Measurements from ENCODE around the gene PARM1.

Gene PARM1

DNA sequence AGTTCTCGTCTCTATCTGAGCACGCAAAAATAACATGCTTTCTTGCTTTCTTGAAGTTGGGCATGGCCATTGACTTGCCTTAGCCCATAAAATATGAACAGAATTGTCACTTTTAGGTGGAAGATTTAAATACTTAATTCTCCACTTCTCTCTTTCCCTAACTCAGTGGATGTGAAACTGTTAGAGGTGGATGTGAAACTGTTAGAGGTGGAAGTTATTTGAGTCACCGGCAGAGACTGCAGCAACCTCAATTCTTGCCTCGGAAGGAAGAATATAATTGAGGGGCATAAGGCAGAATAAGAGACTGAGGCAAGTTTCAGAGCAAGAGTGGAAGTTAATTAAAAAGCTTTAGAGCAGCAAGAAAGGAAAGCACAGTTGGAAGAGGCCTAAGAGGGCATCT is 2.8 kb upstream of the PARM1 start:
- no peak overlapping the region for H3K27ac Mint-ChIP-seq
- H3K4me1 Mint-ChIP-seq (ENCODE audit: low read depth), result peaks cover 13% of the 10 kb centered on the region
- H3K9me3 Mint-ChIP-seq, result no peaks in the 10 kb centered on the region
- no peaks in the 10 kb centered on the region for H3K36me3 Mint-ChIP-seq (ENCODE audit: low read depth)
- peaks cover 47% of the 10 kb centered on the region for H3K27me3 Mint-ChIP-seq
- H3K4me3 Mint-ChIP-seq, result no peak overlapping the region

DNA sequence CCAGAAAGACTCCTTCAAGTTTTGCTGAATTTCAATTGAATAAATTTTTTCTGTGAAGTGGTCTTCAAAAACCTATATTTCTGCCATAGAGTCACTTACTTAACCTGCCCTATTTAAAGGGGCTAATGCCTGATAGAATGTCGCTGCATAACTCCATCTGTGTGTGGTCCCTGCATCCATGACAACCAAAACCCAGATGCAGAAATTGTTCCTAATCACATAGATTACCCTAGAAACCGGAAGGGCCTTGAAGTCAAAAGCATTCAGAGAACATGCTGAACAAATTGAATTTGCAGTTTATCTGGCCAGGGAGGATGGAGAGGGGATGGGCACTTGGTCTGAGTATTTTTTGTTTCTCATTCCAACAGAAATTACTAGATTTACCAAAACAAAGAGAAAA is 1.5 kb upstream of the PARM1 start:
- peaks cover 13% of the 10 kb centered on the region for H3K4me1 Mint-ChIP-seq (ENCODE audit: low read depth)
- H3K27me3 Mint-ChIP-seq, result peaks cover 55% of the 10 kb centered on the region
- no peaks in the 10 kb centered on the region for H3K36me3 Mint-ChIP-seq (ENCODE audit: low read depth)
- H3K9me3 Mint-ChIP-seq, result no peaks in the 10 kb centered on the region
- no peak overlapping the region for H3K4me3 Mint-ChIP-seq
- H3K27ac Mint-ChIP-seq, result no peak overlapping the region

DNA sequence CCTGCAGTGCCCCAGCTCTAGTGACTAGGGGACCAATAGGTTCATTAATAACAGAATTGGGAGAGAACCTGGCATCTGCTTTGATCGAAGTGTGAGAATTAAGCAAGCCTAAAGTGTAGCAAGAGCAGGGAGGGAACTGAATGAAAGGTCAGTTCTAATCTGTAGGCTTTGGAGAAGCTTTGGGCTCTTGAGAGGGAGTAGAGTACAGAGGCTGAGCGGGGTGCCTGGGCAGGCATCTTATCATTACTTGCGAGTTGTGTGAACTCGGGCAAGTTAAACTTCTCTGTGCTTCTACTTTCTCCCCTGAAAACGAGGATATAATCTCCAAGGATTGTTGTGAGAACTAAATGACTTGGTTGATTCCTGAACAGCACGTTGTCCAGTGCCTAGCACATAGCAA is 906 bp upstream of the PARM1 start:
- no peak overlapping the region for H3K27ac Mint-ChIP-seq
- no peaks in the 10 kb centered on the region for H3K36me3 Mint-ChIP-seq (ENCODE audit: low read depth)
- peaks cover 60% of the 10 kb centered on the region for H3K27me3 Mint-ChIP-seq
- H3K4me3 Mint-ChIP-seq, result no peak overlapping the region
- no peaks in the 10 kb centered on the region for H3K9me3 Mint-ChIP-seq
- H3K4me1 Mint-ChIP-seq (ENCODE audit: low read depth), result peaks cover 13% of the 10 kb centered on the region

DNA sequence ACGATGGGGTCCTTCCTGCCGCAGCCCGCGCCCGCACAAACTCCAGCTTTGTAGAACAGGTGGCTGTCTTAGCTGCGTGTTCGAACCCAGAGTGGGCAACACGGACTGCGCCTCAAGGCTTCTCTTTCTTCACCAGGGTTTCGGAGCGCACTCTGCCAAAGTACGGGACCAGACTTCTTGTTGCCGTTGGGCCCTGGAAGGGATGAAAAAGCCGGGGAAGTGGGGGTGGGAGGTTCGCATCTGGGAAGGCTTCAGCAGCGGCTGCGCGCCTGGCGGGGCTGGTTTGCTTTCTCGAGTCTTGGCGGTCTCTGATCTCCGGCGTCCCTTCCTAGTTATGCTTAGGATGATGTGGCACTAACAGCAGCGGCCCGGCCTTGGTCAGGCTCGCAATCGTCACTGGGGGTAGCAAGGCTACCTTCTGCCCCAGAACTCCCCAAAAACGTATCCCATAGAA is 673 bp downstream of the PARM1 start:
- H3K9me3 Mint-ChIP-seq, result no peaks in the 10 kb centered on the region
- H3K27ac Mint-ChIP-seq, result no peak overlapping the region
- peaks cover 13% of the 10 kb centered on the region for H3K4me1 Mint-ChIP-seq (ENCODE audit: low read depth)
- peaks cover 63% of the 10 kb centered on the region for H3K27me3 Mint-ChIP-seq
- H3K4me3 Mint-ChIP-seq, result peak overlapping the region; percentile 75
- H3K36me3 Mint-ChIP-seq (ENCODE audit: low read depth), result no peaks in the 10 kb centered on the region

DNA sequence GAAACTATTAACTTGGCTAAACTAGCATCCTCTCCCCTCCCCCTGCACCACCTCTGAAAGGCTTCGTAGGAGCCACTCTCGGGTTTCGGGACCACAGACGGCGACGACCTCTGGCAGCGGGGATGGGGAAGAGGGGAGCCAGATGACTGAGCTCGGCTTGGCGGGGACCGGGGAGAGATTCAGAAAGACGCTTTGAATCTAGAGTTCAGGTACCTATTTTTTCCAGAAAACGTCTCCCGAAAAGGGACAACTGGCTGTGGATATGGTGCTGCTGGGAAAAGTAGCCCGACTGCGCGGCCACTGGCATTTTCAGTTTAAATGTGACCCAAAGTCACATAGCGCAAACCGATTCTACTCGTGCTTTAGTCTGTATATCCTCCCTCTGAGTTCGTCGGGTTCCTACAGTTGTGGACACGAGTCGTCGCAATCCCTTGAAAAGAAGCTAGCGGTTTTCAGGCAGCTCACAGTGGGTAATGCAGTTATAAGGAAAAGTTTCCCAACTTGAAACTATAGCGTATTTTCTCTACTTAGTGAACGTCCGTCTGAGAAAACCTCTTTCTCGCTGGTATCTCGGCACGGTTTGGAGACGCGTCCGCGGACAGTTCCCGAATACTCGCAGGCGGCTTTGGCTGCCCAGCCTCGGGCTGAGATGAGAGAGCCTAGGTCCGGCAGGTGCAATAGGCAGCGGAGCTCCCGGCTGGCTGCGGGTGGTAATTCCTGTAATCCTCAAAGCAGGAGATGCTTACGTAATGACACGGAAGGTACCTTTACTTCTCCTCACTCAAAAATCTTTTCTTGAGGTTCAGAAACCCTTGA is 1.3 kb downstream of the PARM1 start:
- H3K9me3 Mint-ChIP-seq, result no peaks in the 10 kb centered on the region
- H3K4me1 Mint-ChIP-seq (ENCODE audit: low read depth), result peaks cover 13% of the 10 kb centered on the region
- peaks cover 63% of the 10 kb centered on the region for H3K27me3 Mint-ChIP-seq
- no peak overlapping the region for H3K27ac Mint-ChIP-seq
- H3K4me3 Mint-ChIP-seq, result peak overlapping the region; percentile 75
- H3K36me3 Mint-ChIP-seq (ENCODE audit: low read depth), result no peaks in the 10 kb centered on the region

- H3K27me3 Mint-ChIP-seq, result peaks cover 65% of the 10 kb centered on the region
- no peak overlapping the region for H3K4me3 Mint-ChIP-seq
- H3K27ac Mint-ChIP-seq, result no peak overlapping the region
- no peaks in the 10 kb centered on the region for H3K9me3 Mint-ChIP-seq
- H3K4me1 Mint-ChIP-seq (ENCODE audit: low read depth), result peaks cover 13% of the 10 kb centered on the region
- H3K36me3 Mint-ChIP-seq (ENCODE audit: low read depth), result no peaks in the 10 kb centered on the region
Observed at GRCh38 chr4:74934888-74935287, 2.0 kb downstream of the PARM1 start.

DNA sequence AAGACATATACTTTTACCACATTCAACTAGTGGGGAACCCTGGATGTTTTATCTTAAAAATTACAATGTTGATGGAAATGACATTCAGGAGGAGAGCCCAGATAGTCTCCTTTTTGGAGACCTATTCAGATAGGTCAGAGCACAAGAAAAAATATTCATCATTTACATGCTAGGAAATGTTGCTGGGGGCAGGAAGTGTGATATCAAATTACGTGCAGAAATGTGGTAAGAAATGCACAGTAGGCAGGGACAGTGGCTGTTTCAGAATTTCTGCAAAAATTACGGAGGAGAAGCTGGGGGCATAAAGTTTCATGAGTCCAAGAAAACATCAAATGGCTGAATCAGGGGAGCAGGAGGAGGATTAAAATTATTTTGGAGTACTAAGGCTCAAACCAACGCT is 8.2 kb downstream of the PARM1 start:
- H3K9me3 Mint-ChIP-seq, result peaks cover 6% of the 10 kb centered on the region
- no peaks in the 10 kb centered on the region for H3K36me3 Mint-ChIP-seq (ENCODE audit: low read depth)
- no peak overlapping the region for H3K27ac Mint-ChIP-seq
- H3K4me1 Mint-ChIP-seq (ENCODE audit: low read depth), result no peaks in the 10 kb centered on the region
- no peak overlapping the region for H3K4me3 Mint-ChIP-seq
- H3K27me3 Mint-ChIP-seq, result peaks cover 18% of the 10 kb centered on the region

DNA sequence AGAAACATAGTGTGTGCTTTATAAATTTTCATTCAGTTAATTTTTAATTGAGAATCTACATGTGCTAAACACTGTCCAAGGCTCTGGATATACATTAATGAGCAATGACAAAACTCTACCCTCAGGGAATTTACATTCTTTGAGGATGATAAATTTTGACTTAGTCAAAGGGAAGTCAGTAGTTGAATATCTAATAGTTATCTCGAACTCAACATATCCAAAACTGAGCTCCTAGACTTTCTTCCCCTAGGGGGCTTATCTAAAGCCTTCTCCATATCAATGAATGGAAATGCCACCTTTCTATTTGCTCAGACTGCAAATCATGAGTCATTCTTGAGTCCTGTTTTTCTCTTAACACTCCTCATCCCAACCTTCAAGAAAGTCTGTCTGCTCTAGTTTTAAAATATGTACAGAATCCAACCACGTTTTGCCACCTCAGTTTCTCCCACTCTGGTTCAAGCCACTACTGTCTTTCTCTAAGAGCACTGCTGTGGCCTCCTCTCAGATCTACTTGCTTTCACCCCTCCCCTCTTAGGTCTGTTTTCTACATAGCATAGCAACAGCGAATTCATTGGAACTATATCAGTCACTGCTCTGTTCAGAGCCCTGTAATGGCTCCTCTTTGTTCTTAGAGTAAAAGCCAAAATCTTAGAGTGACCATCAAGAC is 9.5 kb downstream of the PARM1 start:
- no peak overlapping the region for H3K27ac Mint-ChIP-seq
- peaks cover 6% of the 10 kb centered on the region for H3K9me3 Mint-ChIP-seq
- peaks cover 10% of the 10 kb centered on the region for H3K27me3 Mint-ChIP-seq
- no peaks in the 10 kb centered on the region for H3K4me1 Mint-ChIP-seq (ENCODE audit: low read depth)
- no peaks in the 10 kb centered on the region for H3K36me3 Mint-ChIP-seq (ENCODE audit: low read depth)
- no peak overlapping the region for H3K4me3 Mint-ChIP-seq

DNA sequence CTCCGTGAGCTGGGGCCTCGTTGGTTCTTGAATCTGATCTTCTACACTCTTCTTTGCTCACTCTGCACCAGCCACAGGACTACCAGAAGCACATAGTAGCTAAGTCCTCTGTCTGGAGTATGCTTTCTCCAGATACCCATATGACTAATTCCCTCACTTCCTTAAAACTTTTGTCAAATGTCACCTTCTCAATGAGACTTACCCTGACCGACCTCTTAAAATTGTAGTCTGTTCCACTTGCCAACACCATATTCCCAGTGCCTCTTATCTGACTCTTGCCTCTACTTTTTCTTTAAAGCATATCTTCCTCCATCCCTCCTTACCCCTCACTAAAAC is 10.0 kb downstream of the PARM1 start:
- Mint-ChIP-seq H3K4me1 (ENCODE audit: low read depth) (no peaks in the 10 kb centered on the region), H3K27ac (no peak overlapping the region), H3K9me3 (peaks cover 6% of the 10 kb centered on the region), H3K36me3 (ENCODE audit: low read depth) (no peaks in the 10 kb centered on the region), H3K4me3 (no peak overlapping the region), H3K27me3 (peaks cover 10% of the 10 kb centered on the region)

DNA sequence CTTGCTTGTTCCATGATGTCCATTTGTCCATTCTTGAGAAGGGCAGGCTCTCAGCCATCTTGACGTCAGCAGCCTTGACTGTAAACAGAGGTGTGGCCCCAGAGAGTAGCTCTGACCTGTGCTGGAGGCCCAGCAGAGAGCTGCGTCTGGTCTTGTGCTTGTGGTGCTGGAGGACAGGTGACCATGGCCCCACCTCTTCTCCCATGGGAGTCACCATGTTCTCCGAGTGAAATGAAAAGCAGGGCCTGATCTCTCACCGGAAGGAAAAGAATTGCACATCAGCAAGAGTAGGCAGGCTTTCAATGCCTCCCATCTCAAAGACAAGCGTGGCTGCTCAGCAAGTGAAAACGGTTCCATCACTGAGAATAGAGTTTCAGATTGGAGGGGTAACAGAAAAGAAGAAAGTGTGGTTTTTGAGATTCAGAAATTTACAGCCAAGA is 11.5 kb downstream of the PARM1 start:
- H3K4me3 Mint-ChIP-seq, result no peak overlapping the region
- H3K9me3 Mint-ChIP-seq, result peaks cover 6% of the 10 kb centered on the region
- H3K27me3 Mint-ChIP-seq, result peaks cover 10% of the 10 kb centered on the region
- H3K27ac Mint-ChIP-seq, result no peak overlapping the region
- H3K4me1 Mint-ChIP-seq (ENCODE audit: low read depth), result no peaks in the 10 kb centered on the region
- H3K36me3 Mint-ChIP-seq (ENCODE audit: low read depth), result no peaks in the 10 kb centered on the region

- Mint-ChIP-seq H3K4me1 (ENCODE audit: low read depth) (no peaks in the 10 kb centered on the region), H3K9me3 (peaks cover 6% of the 10 kb centered on the region), H3K27ac (no peak overlapping the region), H3K36me3 (ENCODE audit: low read depth) (no peaks in the 10 kb centered on the region), H3K27me3 (peaks cover under 1% of the 10 kb centered on the region), H3K4me3 (no peak overlapping the region)
Observed at GRCh38 chr4:74946196-74946595, 13.3 kb downstream of the PARM1 start.

DNA sequence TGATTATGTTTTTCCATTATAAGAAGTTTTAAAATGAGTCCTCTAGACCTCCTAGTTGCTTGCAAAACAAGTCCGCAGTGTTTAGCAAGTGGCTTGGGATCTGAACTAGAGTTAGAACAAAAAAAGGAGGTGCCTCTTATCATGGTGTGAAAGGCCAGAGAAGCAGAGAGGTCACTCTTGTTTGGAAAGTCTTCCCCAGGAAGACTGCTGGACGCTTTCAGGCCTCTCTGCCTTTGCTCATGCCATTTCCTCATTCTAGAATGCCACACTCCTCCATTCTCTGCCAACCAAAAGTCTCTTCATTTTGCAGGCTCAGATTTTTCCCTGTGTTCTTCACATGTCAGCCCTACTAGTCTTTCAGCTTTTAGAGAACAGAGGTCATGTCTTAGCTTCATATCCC is 14.9 kb downstream of the PARM1 start:
- Mint-ChIP-seq H3K9me3 (peaks cover 3% of the 10 kb centered on the region), H3K4me3 (no peak overlapping the region), H3K27ac (no peak overlapping the region), H3K4me1 (ENCODE audit: low read depth) (no peaks in the 10 kb centered on the region), H3K36me3 (ENCODE audit: low read depth) (no peaks in the 10 kb centered on the region), H3K27me3 (no peaks in the 10 kb centered on the region)

- no peak overlapping the region for H3K4me3 Mint-ChIP-seq
- H3K36me3 Mint-ChIP-seq (ENCODE audit: low read depth), result no peaks in the 10 kb centered on the region
- H3K9me3 Mint-ChIP-seq, result no peaks in the 10 kb centered on the region
- no peak overlapping the region for H3K27ac Mint-ChIP-seq
- no peaks in the 10 kb centered on the region for H3K4me1 Mint-ChIP-seq (ENCODE audit: low read depth)
- no peaks in the 10 kb centered on the region for H3K27me3 Mint-ChIP-seq
Observed at GRCh38 chr4:74948236-74948635, 15.3 kb downstream of the PARM1 start.

DNA sequence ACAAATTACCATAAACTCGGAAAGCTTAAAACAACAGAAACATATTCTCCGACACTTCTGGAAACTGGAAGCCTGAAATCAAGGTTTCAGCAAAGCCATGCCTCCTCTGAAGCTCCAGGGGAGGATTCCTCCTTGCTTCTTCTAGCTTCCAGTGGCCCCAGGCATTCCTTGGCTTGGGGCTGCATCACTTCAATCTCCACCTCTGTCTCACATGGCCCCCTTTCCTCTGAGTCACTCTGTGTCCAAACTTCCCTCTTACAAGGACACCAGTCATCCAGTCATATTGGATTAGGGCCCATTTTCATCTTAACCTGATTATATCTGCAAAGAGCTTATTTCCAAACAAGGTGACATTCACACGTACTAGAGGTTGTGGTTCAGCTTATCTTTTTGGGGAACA is 17.3 kb downstream of the PARM1 start:
- Mint-ChIP-seq H3K27ac (no peak overlapping the region), H3K36me3 (ENCODE audit: low read depth) (no peaks in the 10 kb centered on the region), H3K27me3 (no peaks in the 10 kb centered on the region), H3K4me1 (ENCODE audit: low read depth) (no peaks in the 10 kb centered on the region), H3K9me3 (no peaks in the 10 kb centered on the region), H3K4me3 (no peak overlapping the region)

DNA sequence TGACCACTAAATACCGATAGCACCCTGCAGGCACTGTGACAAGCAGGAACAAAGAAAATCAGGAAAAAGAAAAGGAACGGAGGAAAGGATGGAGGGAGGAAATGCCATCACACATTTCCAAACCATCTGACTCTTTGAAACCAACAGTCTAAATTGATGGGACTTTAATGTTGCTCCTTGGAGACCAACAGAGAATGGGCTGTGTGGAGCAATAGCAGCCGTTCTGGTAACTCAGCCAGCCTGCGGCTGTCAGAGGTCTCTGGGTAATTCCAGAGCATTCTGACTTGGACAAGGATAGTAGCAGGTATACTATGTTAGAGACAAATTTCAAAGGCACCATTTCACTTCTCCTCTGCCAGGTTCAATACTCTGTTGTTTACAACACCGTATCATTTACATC is 18.0 kb downstream of the PARM1 start:
- no peaks in the 10 kb centered on the region for H3K9me3 Mint-ChIP-seq

GRCh38 chr4:74953647-74954046 is 20.7 kb downstream of the PARM1 start:
- H3K27me3 Mint-ChIP-seq, result no peaks in the 10 kb centered on the region
- H3K4me3 Mint-ChIP-seq, result no peak overlapping the region
- no peak overlapping the region for H3K27ac Mint-ChIP-seq
- no peaks in the 10 kb centered on the region for H3K4me1 Mint-ChIP-seq (ENCODE audit: low read depth)
- H3K9me3 Mint-ChIP-seq, result no peaks in the 10 kb centered on the region
- no peaks in the 10 kb centered on the region for H3K36me3 Mint-ChIP-seq (ENCODE audit: low read depth)

More for the DNA sequence above, 18.0 kb downstream of the PARM1 start:
- Mint-ChIP-seq H3K4me1 (ENCODE audit: low read depth) (no peaks in the 10 kb centered on the region), H3K4me3 (no peak overlapping the region), H3K27me3 (no peaks in the 10 kb centered on the region), H3K27ac (no peak overlapping the region), H3K36me3 (ENCODE audit: low read depth) (no peaks in the 10 kb centered on the region)
